ENCODE measurements around the gene ROR2. TPM values are rescaled to one million over a fixed set of nuclear protein-coding genes. Genes with fewer than 3 reads are reported as not detected.

Gene ROR2
- total RNA-seq, 1 experiment from 2014 or later = 0.68 TPM

- Mint-ChIP-seq H3K9me3 (ENCODE audit: unreplicated experiment) (peaks cover 26% of the 10 kb centered on the region), H3K27me3 (ENCODE audit: insufficient read depth, unreplicated experiment) (no peaks in the 10 kb centered on the region), H3K4me1 (ENCODE audit: low read depth, unreplicated experiment) (peaks cover 9% of the 10 kb centered on the region), H3K36me3 (ENCODE audit: insufficient read depth, unreplicated experiment) (peaks cover 5% of the 10 kb centered on the region), H3K4me3 (ENCODE audit: unreplicated experiment) (no peak overlapping the region), H3K27ac (ENCODE audit: unreplicated experiment) (no peak overlapping the region)
- ChIA-PET POLR2A (no interaction called here), CTCF (no interaction called here)
- Histone ChIP-seq H3K4me1 (no peaks in the 10 kb centered on the region), H3K4me3 (ENCODE audit: low read depth, low read length) (no peak overlapping the region), H3K27me3 (replicated peaks; ENCODE audit: control insufficient read depth, insufficient read depth, low read length) (no peaks in the 10 kb centered on the region), H3K9me3 (no peaks in the 10 kb centered on the region), H3K36me3 (ENCODE audit: control insufficient read depth, insufficient read depth, low read length) (no peaks in the 10 kb centered on the region)
- BruUV-seq (replicated peaks) = no TSS peak
- intact Hi-C loops (cut with micrococcal nuclease; ENCODE audit: unreplicated experiment) = no loop called here
- no peak for TF ChIP-seq CTCF (IDR thresholded peaks at IDR 0.05; ENCODE audit: insufficient read depth in 1 of 2, low read depth in 1 of 2, low read length in 1 of 2, severe bottlenecking in 1 of 2, unreplicated experiment in 1 of 2)
- DNase-seq = no peak
Observed at GRCh38 chr9:91761362-91761761, 188.7 kb downstream of the ROR2 start.

- no peak for DNase-seq
- Mint-ChIP-seq H3K4me3 (ENCODE audit: unreplicated experiment) (no peak overlapping the region), H3K4me1 (ENCODE audit: low read depth, unreplicated experiment) (peaks cover 9% of the 10 kb centered on the region), H3K9me3 (ENCODE audit: unreplicated experiment) (peaks cover 26% of the 10 kb centered on the region), H3K36me3 (ENCODE audit: insufficient read depth, unreplicated experiment) (peaks cover 5% of the 10 kb centered on the region), H3K27ac (ENCODE audit: unreplicated experiment) (no peak overlapping the region), H3K27me3 (ENCODE audit: insufficient read depth, unreplicated experiment) (no peaks in the 10 kb centered on the region)
- Histone ChIP-seq H3K27me3 (replicated peaks; ENCODE audit: control insufficient read depth, insufficient read depth, low read length) (no peaks in the 10 kb centered on the region), H3K4me3 (ENCODE audit: low read depth, low read length) (no peak overlapping the region), H3K4me1 (no peaks in the 10 kb centered on the region), H3K36me3 (ENCODE audit: control insufficient read depth, insufficient read depth, low read length) (no peaks in the 10 kb centered on the region), H3K9me3 (no peaks in the 10 kb centered on the region)
- no peak for TF ChIP-seq CTCF (IDR thresholded peaks at IDR 0.05; ENCODE audit: insufficient read depth in 1 of 2, low read depth in 1 of 2, low read length in 1 of 2, severe bottlenecking in 1 of 2, unreplicated experiment in 1 of 2)
- no TSS peak for BruUV-seq (replicated peaks)
- intact Hi-C loops (cut with micrococcal nuclease; ENCODE audit: unreplicated experiment) = no loop called here
- ChIA-PET CTCF (no interaction called here), POLR2A (no interaction called here)
Observed at GRCh38 chr9:91760906-91761305, 189.1 kb downstream of the ROR2 start.

DNA sequence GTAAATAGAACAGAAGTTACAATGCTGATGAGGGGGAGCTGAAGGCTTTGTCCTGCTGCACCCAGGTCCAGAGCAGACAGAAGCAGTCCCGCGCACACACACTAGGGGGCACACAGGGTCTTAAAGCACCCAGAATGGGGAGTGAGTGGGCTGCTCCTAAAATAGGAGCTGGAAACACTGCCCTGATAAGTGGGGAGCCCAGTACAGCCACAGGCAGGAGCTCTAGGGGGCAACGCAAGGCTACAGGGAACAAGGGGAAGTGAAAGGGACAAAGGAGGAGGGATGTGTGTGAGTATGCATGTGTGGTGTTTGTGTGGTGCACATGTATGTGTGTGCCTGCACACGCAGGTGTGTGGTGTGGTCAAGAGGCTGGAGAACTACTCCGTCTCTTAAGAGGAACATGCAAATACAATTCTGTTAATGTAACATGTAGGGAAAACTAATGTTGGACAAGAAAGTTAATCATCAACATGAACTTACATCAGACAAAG lies 191.5 kb downstream of the ROR2 start:
- H3K4me3 Mint-ChIP-seq (ENCODE audit: unreplicated experiment) = no peak overlapping the region
- H3K36me3 ChIP-seq (ENCODE audit: control insufficient read depth, insufficient read depth, low read length) = no peaks in the 10 kb centered on the region
- peak; percentile 24 to 64 for TF ChIP-seq CTCF (IDR thresholded peaks at IDR 0.05; ENCODE audit: insufficient read depth in 1 of 2, low read depth in 1 of 2, low read length in 1 of 2, severe bottlenecking in 1 of 2, unreplicated experiment in 1 of 2)
- BruUV-seq (replicated peaks) = no TSS peak
- no peaks in the 10 kb centered on the region for H3K27me3 ChIP-seq (replicated peaks; ENCODE audit: control insufficient read depth, insufficient read depth, low read length)
- H3K27me3 Mint-ChIP-seq (ENCODE audit: insufficient read depth, unreplicated experiment) = no peaks in the 10 kb centered on the region
- peaks cover 5% of the 10 kb centered on the region for H3K36me3 Mint-ChIP-seq (ENCODE audit: insufficient read depth, unreplicated experiment)
- CTCF ChIA-PET = interaction anchor here (0.5 to 1.5 kb wide), 3 partner anchors 23 to 190 kb away, joined by 3 to 7 read pairs (median 6); no protein-coding TSS in a partner anchor
- POLR2A ChIA-PET = no interaction called here
- peaks cover 9% of the 10 kb centered on the region for H3K9me3 Mint-ChIP-seq (ENCODE audit: unreplicated experiment)
- H3K4me3 ChIP-seq (ENCODE audit: low read depth, low read length) = no peak overlapping the region
- DNase-seq = peak; percentile 42 to 51
- no peaks in the 10 kb centered on the region for H3K4me1 ChIP-seq
- no peaks in the 10 kb centered on the region for H3K9me3 ChIP-seq
- H3K4me1 Mint-ChIP-seq (ENCODE audit: low read depth, unreplicated experiment) = peaks cover 9% of the 10 kb centered on the region
- intact Hi-C loops (cut with micrococcal nuclease; ENCODE audit: unreplicated experiment) = no loop called here
- no peak overlapping the region for H3K27ac Mint-ChIP-seq (ENCODE audit: unreplicated experiment)
